HG03342 (cell line): ENCODE data around the gene SCFD1.
A peak's percentile ranks its signal among the peaks of the same experiment; 100 is the strongest.
"Not testable (repeated sequence)": the region's sequence is repeated elsewhere in the genome, so short reads cannot be mapped to it uniquely, and the experiment has no call there.

ENCODE experiments used
- ATAC-seq: cut with Tn5 transposase; IDR thresholded peaks from one replicate; pipeline ENCODE4 v1.9.1; 2021; ENCODE audit warnings: mild to moderate bottlenecking, moderate library complexity; ENCODE audit not compliant: unreplicated experiment

Gene SCFD1, protein sequence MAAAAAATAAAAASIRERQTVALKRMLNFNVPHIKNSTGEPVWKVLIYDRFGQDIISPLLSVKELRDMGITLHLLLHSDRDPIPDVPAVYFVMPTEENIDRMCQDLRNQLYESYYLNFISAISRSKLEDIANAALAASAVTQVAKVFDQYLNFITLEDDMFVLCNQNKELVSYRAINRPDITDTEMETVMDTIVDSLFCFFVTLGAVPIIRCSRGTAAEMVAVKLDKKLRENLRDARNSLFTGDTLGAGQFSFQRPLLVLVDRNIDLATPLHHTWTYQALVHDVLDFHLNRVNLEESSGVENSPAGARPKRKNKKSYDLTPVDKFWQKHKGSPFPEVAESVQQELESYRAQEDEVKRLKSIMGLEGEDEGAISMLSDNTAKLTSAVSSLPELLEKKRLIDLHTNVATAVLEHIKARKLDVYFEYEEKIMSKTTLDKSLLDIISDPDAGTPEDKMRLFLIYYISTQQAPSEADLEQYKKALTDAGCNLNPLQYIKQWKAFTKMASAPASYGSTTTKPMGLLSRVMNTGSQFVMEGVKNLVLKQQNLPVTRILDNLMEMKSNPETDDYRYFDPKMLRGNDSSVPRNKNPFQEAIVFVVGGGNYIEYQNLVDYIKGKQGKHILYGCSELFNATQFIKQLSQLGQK

DNA sequence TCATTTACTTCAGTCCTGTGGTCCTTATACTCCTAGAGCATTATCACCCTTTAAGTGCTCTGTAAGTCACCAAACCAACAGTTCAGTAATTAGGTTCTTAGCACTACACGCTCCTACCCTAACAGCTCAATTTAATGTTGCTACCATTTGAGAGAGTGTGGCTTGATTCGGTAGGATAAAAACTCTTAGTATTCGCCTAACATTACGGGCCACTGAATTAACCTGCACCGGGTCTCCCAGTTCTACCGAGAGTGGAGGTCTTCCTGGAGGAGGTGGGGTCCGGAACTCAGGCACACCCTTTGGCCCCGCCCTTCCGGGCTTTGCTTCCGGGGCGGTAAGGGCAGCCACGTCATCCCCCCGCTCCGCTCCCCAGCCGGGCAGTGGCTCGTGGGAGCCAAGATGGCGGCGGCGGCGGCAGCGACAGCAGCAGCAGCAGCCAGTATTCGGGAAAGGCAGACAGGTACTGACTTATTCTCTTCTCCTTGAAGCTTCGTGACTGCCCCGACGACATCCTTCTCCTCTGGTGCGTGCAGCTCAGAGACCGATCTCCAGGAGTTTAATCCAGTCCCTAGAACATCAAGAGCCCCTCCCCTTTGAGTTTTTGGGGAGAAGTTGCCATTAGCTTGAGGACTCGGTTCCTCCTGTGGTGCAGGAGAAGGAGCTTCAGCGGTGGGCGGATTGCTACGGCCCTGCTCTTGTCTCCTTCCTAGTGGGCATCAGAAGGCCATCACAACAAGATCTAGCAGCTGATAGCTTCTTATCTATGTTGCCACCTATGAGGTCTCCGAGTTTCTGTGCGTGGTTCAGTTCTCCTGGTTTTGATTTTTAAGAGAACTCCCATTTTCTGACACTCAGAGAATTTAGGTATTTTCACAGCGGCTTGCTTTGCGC lies at the start of gene SCFD1:
TSS of gene SCFD1 (plus strand) at position 380 of the 891 bp plus-strand sequence. CDS start at position 400, 20 bp downstream.
- peak; percentile 93 for ATAC-seq

DNA sequence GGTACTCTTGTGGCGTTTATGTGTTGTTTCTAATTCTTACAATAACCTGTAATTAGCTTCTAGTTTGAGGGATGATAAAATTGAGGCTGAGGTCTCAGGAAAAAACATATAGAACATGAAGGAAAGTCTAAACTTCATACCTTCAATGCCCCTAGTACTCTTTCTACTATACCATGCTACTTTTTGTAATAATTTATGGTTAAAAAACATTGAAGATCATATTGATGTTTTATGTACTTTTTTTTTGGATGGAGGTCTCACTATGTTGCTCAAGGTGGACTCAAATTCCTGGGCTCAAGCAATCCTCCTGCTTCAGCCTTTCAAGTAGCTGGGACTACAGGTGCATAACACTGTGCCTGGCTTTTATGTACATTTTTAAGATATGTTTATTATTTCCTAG lies 49.3 kb upstream of the SCFD1 start:
- ATAC-seq = no peak

DNA sequence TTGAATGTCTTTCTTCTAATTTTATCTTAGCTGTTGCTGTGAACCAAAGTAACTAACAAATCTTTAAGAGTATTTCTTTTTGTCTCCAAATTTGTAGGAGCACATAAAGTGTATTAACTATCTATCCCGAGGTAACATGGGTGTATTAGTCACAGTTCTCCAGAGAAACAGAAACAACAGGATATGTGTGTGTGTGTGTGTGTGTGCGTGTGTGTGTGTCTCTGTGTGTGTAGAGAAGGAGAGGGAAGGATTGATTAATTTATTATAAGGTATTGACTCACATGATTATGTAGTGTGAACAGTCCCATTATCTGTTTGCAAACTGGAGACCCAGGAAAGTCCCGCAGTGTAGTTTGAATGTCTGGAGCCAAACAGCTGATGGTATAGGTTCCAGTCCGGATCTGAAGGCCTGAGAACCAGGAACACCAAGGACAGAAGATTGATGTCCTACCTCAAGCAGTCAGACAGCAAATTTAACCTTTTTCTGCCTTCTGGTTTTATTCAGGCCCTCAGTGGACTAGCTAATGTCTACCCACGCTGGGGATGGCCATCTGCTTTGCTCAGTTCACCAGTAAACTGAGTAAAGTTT lies 48.8 kb upstream of the SCFD1 start:
- ATAC-seq = no peak

GRCh38 chr14:30573966-30574365 lies 48.2 kb upstream of the SCFD1 start:
- no peak for ATAC-seq

- not testable (repeated sequence) for ATAC-seq
Measured at GRCh38 chr14:30574777-30575176, 47.3 kb upstream of the SCFD1 start.

DNA sequence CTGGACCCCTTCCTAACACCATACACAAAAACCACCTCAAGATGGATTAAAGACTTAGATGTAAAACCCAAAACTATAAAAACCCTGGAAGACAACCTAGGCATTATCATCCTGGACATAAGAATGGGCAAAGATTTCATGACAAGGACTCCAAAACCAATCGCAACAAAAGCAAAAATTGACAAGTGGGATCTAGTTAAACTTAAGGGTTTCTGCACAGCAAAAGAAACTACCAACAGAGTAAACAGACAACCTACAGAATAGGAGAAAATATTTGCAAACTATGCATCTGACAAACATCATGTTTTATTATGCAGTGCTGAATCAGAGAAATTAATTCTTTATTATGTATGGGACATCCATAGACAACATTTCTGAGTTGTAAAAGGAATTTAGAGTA lies 45.8 kb upstream of the SCFD1 start:
- ATAC-seq = not testable (repeated sequence)

DNA sequence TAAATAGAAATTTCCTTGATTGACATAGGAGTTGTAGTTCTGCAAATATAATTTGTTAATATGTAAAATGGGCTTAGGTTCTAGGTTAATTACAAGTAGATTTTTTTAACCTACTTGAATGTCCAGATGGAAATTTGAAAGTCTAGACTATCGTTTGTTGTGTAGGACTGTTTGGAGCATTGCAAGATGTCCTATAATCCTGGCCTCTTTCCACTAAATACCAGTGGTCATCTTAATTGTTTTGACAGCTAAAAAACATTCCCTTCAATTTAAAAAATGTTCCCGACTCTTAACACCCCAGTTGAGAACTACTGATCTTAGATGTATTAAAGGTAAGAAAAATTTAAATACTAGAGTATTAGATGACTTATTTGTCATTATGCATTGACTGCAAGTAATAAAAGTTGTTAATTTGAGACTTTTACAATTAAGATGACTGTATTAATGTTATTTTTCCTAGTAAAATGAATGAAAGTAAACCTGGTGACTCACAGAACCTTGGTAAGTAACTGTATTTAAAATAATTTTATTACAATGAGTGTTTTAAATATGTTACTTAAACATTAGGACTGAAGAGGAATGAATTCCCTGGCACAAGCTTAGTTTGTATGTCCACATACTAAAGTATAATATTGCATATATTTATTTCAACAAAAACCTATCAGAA lies 41.4 kb upstream of the SCFD1 start:
- ATAC-seq = no peak

DNA sequence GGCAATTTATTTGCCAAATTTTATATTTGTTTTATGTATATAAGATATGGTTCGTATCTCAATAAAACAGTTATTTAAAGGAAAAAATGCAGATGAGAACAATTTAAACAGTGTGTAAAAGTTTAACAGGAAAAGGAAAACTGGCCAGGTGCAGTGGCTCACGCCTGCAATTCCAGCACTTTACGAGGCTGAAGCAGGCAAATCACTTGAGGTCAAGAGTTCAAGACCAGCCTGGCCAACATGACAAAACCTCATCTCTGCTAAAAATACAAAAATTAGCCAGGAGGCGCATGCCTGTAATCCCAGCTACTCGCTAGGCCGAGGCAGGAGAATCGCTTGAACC lies 40.9 kb upstream of the SCFD1 start:
- no peak for ATAC-seq

GRCh38 chr14:30582376-30582775 lies 39.7 kb upstream of the SCFD1 start:
- no peak for ATAC-seq

- no peak for ATAC-seq
Measured at GRCh38 chr14:30584058-30584630, 38.0 kb upstream of the SCFD1 start.

DNA sequence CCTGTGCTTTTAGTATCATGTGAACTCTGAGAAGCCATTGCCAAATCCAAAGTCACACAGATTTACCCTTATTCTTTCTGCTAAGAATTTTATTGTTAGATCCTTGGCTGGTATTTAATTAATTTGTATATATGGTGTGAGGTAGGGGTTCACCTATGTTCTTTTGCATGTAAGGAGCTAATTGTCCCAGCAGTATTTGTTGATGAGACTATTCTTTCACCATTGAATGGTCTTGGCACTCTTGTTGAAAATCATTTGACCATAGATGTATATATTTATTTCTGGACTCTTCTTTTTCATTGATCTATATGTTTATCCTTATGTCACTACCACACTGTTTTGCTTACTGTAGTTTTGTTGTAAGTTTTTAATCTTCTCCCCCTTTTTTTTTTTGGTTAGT lies 36.9 kb upstream of the SCFD1 start:
- no peak for ATAC-seq

DNA sequence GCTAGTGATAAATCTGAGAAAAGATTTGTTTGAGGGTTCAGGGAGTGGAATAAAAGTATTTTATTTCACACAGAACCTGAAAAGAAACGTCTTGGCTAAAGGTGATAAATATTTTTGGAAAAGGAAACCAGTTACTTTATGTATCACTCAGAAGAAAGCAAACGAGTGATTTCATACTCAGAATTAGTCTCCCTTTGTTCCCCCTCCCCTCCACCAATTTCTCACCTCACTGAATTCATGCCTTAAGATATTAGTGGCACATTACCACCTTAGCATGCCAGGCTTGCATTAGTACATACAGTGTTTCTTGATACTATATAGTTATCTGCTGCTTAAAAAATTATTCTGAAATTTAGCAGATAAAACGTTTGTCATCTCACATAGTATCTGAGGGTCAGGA lies 35.0 kb upstream of the SCFD1 start:
- no peak for ATAC-seq

DNA sequence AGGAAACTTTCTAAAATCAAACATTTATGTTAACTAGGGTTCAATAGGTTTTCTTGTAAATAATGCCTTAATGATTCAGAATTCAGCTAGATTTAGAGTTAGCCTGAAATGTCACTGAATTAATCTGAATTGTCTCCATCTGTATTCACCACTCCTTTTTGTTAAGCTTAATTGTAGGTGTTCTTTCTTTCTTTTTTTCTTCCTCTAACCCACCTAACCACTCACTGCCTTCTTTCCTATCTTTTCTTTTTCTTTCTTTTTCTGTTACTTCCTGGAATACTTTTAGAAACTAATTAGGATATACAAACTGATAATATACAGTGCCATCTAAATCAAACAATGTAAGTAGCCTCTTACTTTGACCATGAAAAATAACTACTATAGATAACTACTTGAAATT lies 33.2 kb upstream of the SCFD1 start:
- no peak for ATAC-seq

- no peak for ATAC-seq
Measured at GRCh38 chr14:30596935-30597334, 25.2 kb upstream of the SCFD1 start.

DNA sequence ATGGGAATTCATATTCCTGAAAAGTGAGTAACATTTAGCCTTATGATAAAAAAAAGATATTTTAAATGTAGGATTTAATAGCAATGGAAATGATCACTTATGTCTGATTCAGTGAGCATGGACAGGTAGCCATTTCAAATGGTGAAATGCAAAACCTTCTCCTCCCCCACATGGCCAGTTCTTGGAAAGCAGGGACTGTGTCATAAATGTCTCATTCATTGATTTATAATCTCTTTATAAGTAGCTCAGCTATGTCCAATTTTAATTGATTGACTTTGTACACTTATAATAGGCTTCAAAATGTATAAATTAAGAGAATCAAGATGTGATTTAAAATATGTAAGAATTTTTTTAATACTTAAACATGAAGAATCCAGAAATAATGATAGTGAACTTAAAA lies 24.6 kb upstream of the SCFD1 start:
- ATAC-seq = no peak

DNA sequence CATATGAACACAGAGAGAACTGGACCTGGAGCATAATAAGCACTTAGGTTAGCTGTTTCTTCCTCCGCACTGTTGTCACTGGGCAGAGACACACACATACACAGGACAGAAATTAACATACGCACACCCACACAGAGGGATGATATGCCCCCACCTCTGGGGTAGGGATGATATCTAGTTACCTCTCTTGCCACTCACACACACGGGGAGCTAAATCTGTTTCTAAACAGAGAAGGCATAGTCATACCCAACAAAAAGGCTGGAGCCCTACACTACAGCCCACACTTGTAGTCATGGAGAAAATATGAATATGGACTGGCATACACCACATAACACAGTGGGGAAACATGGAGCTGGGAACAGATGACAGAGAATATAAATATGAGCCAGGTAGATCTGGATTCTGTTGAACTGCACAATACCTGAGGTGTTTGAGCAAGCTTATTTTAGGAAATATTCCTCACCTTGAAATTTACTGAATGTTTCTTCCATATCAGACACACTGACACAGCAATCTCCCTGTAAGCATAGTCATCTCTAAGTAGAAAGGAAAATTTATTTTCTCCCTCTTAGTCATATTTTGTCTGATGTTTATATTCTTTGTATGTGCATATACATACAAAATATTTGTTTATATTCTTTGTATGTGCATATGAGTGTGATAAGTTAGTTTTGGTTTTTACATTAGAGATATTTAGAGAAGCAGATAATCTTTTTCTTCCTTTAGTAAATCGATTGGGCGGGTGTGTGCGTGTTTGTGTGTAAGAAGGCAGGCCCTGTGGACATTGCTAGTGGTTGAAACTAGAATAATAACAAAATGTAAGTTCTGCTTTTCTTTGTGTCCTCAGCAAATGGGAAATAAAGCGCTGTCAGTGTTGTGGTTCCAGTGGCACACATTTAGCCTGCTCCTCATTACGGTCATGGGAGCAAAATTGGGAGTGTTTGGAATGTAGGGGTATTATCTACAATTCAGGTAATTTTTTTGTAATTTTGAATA lies 20.9 kb upstream of the SCFD1 start:
- ATAC-seq = no peak

GRCh38 chr14:30603402-30603801 lies 18.7 kb upstream of the SCFD1 start:
- ATAC-seq = no peak

DNA sequence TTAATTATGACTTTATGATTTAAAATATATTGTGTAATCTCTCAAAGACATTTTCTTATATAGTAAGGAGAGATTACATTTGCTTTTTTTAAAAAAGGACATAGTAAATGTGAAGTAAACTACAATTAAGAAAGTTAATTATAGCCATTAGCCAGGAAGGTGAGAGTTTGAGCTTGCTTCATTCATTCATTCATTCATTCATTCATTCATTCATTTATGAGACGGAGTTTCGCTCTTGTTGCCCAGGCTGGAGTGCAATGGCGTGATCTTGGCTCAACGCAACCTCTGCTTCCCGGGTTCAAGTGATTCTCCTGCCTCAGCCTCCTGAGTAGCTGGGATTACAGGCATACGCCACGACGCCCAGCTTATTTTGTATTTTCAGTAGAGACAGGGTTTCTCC lies 17.4 kb upstream of the SCFD1 start:
- ATAC-seq = not testable (repeated sequence)

- no peak for ATAC-seq
Measured at GRCh38 chr14:30607156-30607780, 14.9 kb upstream of the SCFD1 start.
